HL-60/S4 (cell line): ENCODE results near the gene CHTF18.
"Not testable (repeated sequence)": the region's sequence is repeated elsewhere in the genome, so short reads cannot be mapped to it uniquely, and the experiment has no call there.

Experiments
- in situ Hi-C: fragments of 300-500 bp; cut with MboI; formaldehyde crosslinking; loops from 2 replicates; pipeline ENCODE4 v1.14.3; 2022; ENCODE audit warnings: low sequenced_read_pairs

CHTF18 gene

DNA sequence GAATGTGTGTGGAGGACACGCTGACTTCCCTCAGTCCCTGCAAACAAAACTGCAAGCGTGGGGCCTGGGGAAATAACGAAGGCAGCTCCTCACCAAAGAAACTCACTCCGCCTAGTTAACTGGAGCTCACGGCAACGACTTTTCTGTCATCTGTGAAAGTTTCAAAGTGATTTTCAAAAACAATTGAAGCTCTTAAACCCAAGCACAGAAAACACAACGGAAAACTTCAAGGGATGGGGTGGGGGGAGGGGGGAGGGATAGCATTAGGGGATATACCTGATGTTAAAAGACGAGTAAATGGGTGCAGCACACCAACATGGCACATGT is 15.3 kb downstream of the CHTF18 start:
- in situ Hi-C loops, result no loop called here

DNA sequence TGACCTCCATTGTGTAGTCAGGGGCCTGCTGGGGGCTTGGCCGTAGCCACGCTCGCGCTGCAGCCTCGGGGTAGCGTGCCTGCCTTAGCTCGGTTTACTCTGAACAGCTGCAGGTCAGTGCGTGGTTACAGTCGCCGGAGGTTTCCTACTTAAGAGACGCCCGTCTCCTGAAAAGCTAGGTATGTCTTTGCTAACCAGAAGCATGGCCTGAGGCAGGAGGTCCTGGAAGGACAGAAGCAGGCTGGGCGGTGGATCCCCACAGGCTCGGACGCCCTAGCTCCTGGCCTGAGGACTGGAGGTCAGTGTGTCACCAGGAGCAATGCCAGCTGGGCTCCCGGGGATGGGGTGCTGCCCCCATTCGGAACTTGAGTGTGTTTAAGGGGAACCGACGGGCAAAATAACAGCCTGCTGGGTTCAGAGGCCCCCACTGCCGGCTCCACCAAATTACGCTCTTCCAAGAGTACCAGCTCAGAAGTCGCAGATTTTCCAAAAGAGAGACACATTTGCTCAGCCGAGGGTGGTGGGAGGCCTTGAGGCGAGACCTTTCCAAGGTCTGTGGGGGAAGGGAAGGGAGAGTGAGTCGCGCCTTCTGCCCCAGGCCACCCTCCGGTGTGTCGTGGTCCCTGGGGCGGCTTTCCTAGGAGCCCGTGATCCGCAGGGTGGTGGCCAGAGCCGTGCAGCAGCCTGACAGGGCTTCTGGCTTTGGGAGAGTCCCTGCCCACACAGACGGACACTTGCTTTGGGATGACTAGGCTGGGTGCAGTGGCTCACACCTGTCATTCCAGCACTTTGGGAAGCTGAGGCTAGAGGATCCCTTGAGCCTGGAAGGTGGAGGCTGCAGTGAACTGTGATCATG is 16.0 kb downstream of the CHTF18 start:
- in situ Hi-C loops, result no loop called here

GRCh38 chr16:805474-805873 is 17.1 kb downstream of the CHTF18 start:
- in situ Hi-C loops, result no loop called here

DNA sequence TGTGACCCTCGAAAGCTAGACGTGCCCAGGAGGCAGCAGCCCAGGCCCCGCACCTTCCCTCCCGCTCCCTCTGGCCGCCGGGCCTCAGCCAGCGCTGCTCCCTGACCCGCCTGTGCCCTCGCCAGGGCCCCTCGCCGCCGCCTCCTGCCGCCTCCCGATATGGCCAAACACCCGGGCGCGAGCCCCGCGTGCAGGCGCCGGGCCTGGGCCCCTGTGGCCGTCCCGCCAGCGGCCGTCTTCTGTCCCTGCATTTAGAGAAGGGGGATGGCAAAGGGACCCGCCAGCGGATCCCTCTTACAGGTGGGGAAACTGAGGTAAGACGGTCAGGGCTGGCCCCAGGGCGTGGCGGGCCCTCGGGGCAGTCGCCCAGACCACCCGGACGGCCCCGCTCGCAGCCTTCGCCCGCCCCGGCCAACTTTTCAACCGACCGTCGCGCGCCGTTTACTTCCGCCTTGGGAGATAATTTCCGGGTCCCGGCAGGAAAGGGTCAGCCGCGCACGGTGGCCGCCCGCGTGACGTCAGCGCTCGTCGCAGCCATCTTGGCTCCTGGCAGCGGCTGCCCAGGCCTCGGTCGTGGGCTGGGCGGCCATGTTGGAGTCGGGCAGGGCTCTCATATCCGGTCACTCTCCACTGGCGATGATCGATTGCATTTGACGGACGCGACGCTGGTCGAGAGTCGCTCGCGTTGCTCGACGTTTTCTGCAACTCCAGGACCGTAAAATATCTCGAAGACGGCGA is 19.1 kb downstream of the CHTF18 start:
- in situ Hi-C loops, result no loop called here

- in situ Hi-C loops, result no loop called here
Observed at GRCh38 chr16:808085-808386, 19.6 kb downstream of the CHTF18 start.

- in situ Hi-C loops, result no loop called here
Observed at GRCh38 chr16:813204-813915, 24.9 kb downstream of the CHTF18 start.

DNA sequence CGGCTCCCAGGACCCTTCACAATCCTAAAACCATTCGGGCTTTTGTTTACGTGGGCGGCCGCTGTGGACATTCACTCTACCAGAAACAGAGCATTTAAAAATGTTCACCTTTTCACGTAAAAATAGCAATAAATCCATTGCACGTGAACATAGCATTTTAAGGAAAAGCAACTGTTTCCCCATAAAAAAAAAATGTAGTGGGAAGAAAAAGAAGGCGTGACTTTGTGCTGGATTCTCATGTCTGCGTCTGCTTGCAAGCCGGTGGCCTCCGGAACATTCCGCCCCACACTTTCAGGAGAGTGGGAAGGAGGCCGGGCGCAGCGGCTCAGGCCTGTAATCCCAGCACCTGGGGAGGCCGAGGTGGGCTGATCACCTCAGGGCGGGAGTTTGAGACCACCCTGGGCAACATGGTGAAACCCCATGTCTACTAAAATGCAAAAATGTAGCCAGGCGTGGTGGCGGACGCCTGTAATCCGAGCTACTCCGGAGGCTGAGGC is 25.5 kb downstream of the CHTF18 start:
- in situ Hi-C loops, result no loop called here

DNA sequence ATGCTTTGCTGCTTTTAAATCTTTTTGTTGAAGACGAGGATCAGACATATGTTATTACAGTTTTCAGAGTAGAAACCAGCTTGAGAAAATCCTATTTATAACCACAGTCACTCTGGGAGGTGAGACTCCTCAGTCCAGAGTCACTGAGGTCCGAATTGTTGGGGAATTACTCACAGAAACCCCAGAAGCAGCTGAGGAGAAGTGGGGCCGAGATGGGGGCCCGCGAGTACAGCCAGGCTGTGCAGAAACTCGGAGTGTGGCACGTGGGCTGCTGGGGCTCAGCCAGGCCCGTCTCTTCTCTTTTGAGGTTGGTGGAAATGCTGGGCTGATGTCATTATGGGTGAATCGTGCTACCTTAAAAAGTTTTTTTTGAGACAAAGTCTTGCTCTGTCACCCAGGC is 26.6 kb downstream of the CHTF18 start:
- in situ Hi-C loops, result no loop called here

DNA sequence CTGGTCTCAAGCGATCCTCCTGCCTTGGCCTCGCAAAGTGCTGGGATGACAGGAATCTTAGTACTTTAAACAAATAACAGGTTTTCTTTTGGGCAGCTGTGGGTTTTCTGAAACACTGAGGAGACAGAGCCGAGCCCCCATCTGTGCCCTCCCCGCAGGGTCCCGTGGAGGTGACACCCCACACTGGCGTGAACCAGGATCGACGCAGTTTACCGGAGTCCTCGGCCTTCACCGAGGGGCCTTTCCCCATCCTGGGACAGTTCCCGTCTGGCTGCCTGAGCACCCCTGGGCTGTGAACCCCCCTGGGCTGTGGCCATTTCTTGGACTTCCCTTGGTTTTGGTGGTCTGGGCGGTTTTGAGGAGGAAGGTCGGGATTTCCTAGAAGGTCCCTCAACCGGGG is 27.4 kb downstream of the CHTF18 start:
- in situ Hi-C loops, result no loop called here

DNA sequence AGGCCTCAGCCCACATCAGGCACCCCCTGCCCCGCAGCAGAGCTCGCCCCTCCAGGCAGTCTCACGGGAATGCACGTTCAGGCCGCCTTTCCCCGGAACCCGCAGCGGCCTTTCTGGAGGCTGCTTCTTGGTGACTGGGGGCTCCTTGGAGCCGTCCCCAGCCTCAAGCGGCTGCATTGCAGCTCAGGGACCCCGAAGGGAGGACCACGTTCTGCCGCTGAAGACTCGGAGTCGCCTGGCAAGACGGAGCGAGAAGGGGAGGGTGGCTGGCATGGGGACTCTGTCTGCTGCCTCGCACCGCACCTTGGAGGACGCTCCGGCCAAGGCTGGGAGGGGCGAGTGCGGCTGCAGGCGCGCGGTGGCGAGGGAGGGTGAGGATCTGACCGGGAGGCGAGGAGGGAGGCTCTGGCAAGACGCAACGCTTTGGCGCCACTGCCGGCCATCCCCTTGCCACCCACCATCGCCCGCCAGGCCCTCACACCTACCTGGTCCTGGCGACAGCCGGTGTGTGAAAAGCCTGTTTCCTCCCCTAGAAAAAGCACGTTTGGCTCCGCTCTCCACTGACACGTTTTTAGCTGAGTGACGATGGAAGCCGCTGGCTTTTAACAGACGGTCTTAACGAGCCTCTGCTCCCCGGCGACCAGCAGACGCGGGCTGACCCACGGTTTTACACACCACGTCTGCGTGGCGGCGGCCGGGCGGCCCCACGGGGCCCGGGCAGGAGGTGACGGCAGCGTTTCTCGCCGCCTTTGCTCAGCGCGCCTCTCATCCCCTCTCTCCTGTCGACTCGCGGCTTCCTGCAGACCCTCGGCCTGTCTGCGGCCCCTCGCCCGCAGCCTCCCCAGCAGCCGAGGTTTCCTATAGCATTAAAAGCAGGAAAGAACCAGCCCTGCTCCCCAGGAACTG is 28.8 kb downstream of the CHTF18 start:
- in situ Hi-C loops, result no loop called here

DNA sequence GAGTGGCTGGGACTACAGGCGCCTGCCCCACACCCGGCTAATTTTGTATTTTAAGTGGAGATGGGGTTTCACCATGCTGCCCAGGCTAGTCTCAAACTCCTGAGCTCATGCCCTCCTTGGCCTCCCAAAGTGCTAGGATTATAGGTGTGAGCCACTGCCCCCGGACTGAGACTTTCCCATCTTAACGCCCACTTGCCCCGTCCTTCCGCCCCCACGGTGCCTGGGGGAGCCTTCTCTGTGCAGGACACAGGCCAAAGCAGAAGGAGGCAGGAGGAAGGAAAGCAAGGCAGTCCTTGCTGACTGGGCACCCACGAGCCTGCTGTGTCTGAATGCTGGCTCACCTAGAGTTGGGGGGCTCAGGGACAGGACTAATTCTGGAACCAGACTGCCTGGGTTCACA is 29.7 kb downstream of the CHTF18 start:
- in situ Hi-C loops, result no loop called here

DNA sequence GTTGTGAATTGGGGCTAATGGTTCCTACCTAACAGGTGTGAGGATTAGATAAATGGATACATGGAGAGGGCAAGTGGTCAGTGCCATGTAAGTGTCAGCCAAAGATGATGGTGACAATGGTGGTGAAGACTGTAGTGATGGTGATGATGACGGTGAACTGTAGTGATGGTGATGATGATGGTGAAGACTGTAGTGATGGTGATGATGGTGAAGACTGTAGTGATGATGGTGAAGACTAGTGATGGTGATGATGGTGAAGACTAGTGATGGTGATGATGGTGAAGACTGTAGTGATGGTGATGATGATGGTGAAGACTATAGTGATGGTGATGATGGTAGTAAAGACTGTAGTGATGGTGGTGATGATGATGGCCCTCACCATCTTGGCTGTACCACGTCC is 30.2 kb downstream of the CHTF18 start:
- in situ Hi-C loops, result no loop called here

DNA sequence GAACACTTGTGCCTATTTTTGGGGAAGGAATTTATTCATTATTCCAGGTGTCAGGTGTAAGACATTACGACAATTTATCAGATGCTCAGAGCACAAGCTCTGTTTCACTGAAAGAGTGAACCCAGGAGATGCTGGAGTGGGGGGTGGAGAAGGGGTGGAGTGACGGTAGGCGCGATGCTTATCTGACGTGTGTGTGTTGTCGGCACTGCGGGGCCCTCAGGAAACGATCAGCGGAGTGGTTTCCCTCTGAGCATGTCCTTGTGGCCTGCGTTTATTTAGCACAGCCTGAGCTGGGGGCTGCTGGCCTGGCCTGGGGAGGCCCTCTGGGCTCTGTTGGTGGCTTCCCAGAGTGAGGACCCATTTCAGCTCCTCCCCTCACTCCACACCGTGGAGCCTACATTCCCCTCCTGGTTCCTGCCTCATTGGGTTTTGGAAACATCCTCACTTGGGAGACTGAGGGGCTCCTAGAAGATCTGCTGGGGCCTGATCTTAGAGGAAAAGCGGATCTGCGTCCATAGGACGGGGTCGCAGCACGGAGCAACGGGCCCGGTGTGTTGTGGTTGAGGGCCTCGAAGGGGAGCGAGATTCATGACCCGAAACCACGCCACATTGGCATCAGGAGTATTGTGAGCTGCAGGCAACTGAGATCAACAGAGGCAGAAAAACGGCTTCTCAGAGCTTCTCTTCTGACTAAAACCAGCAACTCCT is 31.1 kb downstream of the CHTF18 start:
- in situ Hi-C loops, result no loop called here

DNA sequence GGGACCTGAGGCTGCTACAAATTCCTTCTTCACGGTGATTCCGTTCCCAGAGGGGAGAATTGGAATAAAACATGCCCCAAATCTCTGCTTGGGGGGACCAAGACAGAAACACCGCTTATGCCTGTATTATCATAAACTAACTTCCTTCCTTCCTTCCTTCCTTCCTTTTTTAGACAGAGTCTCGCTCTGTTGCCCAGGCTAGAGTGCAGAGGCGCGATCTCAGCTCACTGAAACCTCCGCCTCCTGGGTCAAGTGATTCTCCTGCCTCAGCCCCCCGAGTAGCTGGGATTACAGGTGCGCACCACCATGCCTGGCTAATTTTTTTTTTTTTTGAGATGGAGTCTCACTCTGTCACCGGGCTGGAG is 31.6 kb downstream of the CHTF18 start:
- in situ Hi-C loops, result not testable (repeated sequence)

GRCh38 chr16:820748-821147 is 32.3 kb downstream of the CHTF18 start:
- in situ Hi-C loops, result no loop called here

DNA sequence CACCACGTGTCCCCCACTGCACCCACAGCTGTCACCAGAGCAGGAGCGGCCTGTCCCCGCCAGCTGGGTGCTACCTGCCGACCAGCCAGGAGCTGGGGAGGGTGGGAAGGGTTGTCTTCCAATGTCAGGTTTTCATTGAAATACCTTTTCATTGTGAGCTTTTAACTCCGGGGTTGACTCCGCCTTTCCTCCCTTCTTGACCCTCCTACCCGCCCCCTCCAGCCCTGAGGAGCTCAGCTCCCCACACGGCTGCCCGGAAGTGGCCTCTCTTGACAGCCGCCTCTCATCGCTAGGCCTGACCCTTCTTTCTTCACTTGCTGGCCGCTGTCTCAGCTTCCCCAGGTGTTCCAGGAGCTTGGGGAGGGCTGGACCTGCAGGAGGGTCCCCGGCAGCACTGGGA is 33.3 kb downstream of the CHTF18 start:
- in situ Hi-C loops, result no loop called here

GRCh38 chr16:822174-822908 is 33.9 kb downstream of the CHTF18 start:
- in situ Hi-C loops, result no loop called here

GRCh38 chr16:822909-823297 is 34.5 kb downstream of the CHTF18 start:
- in situ Hi-C loops, result no loop called here

DNA sequence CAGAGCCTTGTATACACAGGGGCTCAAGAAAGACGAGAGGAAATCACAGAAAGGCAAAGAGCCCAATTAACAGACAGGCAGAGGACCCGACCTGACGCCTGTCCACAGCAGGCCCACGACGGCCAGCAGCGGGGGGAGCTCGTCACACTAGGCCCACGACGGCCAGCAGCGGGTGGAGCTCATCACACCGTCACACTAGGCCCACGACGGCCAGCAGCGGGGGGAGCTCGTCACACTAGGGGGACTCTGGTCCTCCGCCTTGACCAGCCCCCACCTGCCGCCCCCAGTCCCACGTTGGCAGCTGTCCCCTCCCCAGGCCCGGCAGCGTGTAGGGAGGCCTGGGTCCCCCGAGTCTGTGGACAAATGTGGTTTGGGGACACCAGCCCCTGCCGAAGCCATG is 35.8 kb downstream of the CHTF18 start:
- in situ Hi-C loops, result no loop called here

DNA sequence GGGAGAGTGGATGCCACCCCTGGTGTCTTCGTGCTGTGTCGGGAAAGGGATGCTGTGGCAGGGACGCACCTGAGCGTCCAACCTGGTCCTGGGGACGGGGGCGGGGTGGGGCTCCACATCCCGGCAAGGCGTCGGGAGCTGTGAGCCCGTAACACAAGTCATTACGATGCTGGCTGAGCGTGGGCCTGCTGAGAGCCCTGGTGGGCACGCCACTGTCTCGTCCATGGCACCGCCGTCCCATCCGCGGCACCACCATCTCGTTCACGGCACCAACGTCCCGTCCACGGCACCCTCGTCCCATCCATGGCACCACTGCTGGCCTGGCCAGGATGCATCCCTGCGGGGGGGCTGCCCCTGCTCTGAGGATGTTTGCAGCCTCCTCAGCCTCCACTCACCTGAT is 36.2 kb downstream of the CHTF18 start:
- in situ Hi-C loops, result no loop called here
